COLO668 (cell line): ENCODE data around the gene CCDC13.
A peak's percentile ranks its signal among the peaks of the same experiment; 100 is the strongest.

ENCODE experiments used
- DNase-seq: peaks from one replicate; lab custom pipeline; 2025; ENCODE audit not compliant: unreplicated experiment; lab: John Stamatoyannopoulos, UW

The CCDC13 gene

GRCh38 chr3:42734263-42734860 is 38.7 kb downstream of the CCDC13 start:
- no peak for DNase-seq

GRCh38 chr3:42733501-42734262 is 39.4 kb downstream of the CCDC13 start:
- peak; percentile 51 for DNase-seq

- no peak for DNase-seq
Measured at GRCh38 chr3:42732829-42733459, 40.1 kb downstream of the CCDC13 start.

GRCh38 chr3:42732196-42732828 is 40.7 kb downstream of the CCDC13 start:
- DNase-seq, result no peak

- no peak for DNase-seq
Measured at GRCh38 chr3:42731476-42732195, 41.4 kb downstream of the CCDC13 start.

- no peak for DNase-seq
Measured at GRCh38 chr3:42730706-42731420, 42.2 kb downstream of the CCDC13 start.

GRCh38 chr3:42730294-42730693 is 42.8 kb downstream of the CCDC13 start:
- no peak for DNase-seq

GRCh38 chr3:42729404-42730145 is 43.5 kb downstream of the CCDC13 start:
- no peak for DNase-seq

- no peak for DNase-seq
Measured at GRCh38 chr3:42728668-42729364, 44.2 kb downstream of the CCDC13 start.

- no peak for DNase-seq
Measured at GRCh38 chr3:42728056-42728455, 45.0 kb downstream of the CCDC13 start.

- no peak for DNase-seq
Measured at GRCh38 chr3:42725454-42725853, 47.6 kb downstream of the CCDC13 start.

GRCh38 chr3:42723219-42723618 is 49.8 kb downstream of the CCDC13 start:
- no peak for DNase-seq
